Osteoblast (primary cell): ENCODE data around the gene KLF15. TPM values are rescaled to one million over a fixed set of nuclear protein-coding genes. Genes with fewer than 3 reads are reported as not detected.

ENCODE experiments used
- DNase-seq: peaks from one replicate; pipeline ENCODE4 v3.0.0; 2011; ENCODE audit warnings: low spot score, mixed read lengths; ENCODE audit not compliant: insufficient read length; ENCODE audit errors: missing footprints
- H2AFZ ChIP-seq: 2 replicates; pipeline ENCODE4 v1.6.0; 2011; ENCODE audit warnings: mild to moderate bottlenecking, low read length
- H3K27ac ChIP-seq: 2 replicates; pipeline ENCODE4 v1.5.1; 2011; ENCODE audit warnings: mild to moderate bottlenecking, low read depth, low read length, moderate library complexity
- H3K27me3 ChIP-seq: 2 replicates; pipeline ENCODE4 v1.6.0; 2012; ENCODE audit warnings: mild to moderate bottlenecking, control low read depth, inconsistent platforms, low read length, moderate library complexity; ENCODE audit not compliant: insufficient read depth
- H3K36me3 ChIP-seq: 2 replicates; pipeline ENCODE4 v1.5.1; 2011; ENCODE audit warnings: mild to moderate bottlenecking, low read length, control low read depth, moderate library complexity; ENCODE audit not compliant: insufficient read depth
- H3K4me1 ChIP-seq: 2 replicates; pipeline ENCODE4 v1.5.1; 2011; ENCODE audit warnings: mild to moderate bottlenecking, low read length, control low read depth, moderate library complexity; ENCODE audit not compliant: insufficient read depth
- H3K4me2 ChIP-seq: 2 replicates; pipeline ENCODE4 v1.6.0; 2011; ENCODE audit warnings: mild to moderate bottlenecking, low read length; ENCODE audit not compliant: insufficient read depth
- H3K4me3 ChIP-seq: fragments of 200-600 bp; sonication (generic); 3 replicates; pipeline ENCODE4 v1.5.1; 2012; ENCODE audit warnings: mild to moderate bottlenecking, low read length, inconsistent platforms; ENCODE audit not compliant: insufficient read depth
- H3K79me2 ChIP-seq: 2 replicates; pipeline ENCODE4 v1.6.0; 2012; ENCODE audit warnings: mild to moderate bottlenecking, low read length, control low read depth, inconsistent platforms; ENCODE audit not compliant: insufficient read depth
- H3K9me3 ChIP-seq: 2 replicates; pipeline ENCODE4 v1.5.1; 2011; ENCODE audit warnings: low read depth, low read length, control low read depth
- H4K20me1 ChIP-seq: 2 replicates; pipeline ENCODE4 v1.6.0; 2012; ENCODE audit warnings: mild to moderate bottlenecking, low read length, control low read depth; ENCODE audit not compliant: insufficient read depth
- CTCF ChIP-seq: IDR thresholded peaks from 2 replicates; pipeline ENCODE4 v1.5.1; 2011; ENCODE audit warnings: mild to moderate bottlenecking, low read depth, low read length, moderate library complexity; ENCODE audit errors: extremely low read depth
- total RNA-seq: library from RNA; depleted of rRNA; stranded (reverse); fragments of >200 nt; gene quantifications from 2 replicates; pipeline ENCODE4 v1.2.3, GENCODE V29; 2012

The KLF15 gene
- total RNA-seq, 1 donor, result 4.3 TPM

DNA sequence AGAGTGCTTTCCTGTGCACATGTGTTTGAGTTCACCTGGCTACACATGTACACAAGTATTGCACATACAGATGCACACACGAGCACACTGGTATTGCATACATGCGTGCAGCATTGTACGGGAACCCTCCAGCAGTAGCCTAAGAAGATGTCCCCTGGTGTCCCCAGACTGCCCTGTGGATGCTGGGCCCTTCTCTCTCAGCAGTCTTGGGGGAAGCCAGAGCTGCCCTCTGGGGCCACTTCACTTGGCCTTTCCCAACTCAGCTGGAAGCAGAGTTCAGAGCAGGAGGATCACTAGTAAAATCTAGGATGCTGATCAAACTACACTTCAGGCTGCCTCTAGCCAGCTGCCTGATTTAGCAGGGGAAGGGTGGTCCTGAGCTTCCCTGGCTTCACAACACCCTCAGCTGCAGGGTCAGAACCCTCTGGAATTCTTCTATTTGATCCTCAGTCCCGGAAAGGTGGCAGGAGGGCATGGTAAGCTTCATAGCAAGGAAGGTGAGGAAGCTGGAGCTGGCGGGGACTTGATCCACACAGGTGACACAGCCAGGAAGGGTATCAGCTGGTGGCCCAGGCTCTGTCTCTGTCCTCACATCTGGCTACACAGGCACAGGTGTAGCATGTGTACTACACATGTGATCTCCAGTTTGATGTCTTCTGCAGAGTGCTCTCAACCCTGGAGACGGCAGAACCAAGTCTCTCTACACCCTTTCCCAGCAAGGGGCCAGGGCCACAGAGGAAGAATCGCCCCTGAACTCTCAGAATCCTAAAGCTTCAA is 36.5 kb downstream of the KLF15 start:
- no peak for TF ChIP-seq CTCF

GRCh38 chr3:126319701-126320295 is 37.4 kb downstream of the KLF15 start:
- H3K9me3 ChIP-seq, result no peaks in the 10 kb centered on the region
- H3K36me3 ChIP-seq, result no peaks in the 10 kb centered on the region
- no peak overlapping the region for H3K4me3 ChIP-seq
- peaks cover 3% of the 10 kb centered on the region for H3K27me3 ChIP-seq
- TF ChIP-seq CTCF, result no peak
- H3K79me2 ChIP-seq, result no peaks in the 10 kb centered on the region
- no peaks in the 10 kb centered on the region for H3K4me1 ChIP-seq
- H3K27ac ChIP-seq, result no peak overlapping the region
- H4K20me1 ChIP-seq, result no peaks in the 10 kb centered on the region
- no peak overlapping the region for H3K4me2 ChIP-seq
- H2AFZ ChIP-seq, result no peak overlapping the region
- no peak for DNase-seq

More for the DNA sequence above, 36.5 kb downstream of the KLF15 start:
- Histone ChIP-seq H3K79me2 (no peaks in the 10 kb centered on the region), H3K27me3 (peaks cover 3% of the 10 kb centered on the region), H2AFZ (no peak overlapping the region), H4K20me1 (no peaks in the 10 kb centered on the region), H3K9me3 (no peaks in the 10 kb centered on the region), H3K4me1 (no peaks in the 10 kb centered on the region), H3K4me3 (no peak overlapping the region), H3K36me3 (no peaks in the 10 kb centered on the region), H3K4me2 (no peak overlapping the region), H3K27ac (no peak overlapping the region)
- DNase-seq, result peak; percentile 77

GRCh38 chr3:126317029-126317996 is 39.9 kb downstream of the KLF15 start:
- H3K27ac ChIP-seq, result no peak overlapping the region
- no peak for DNase-seq
- TF ChIP-seq CTCF, result no peak
- H3K9me3 ChIP-seq, result no peaks in the 10 kb centered on the region
- no peak overlapping the region for H3K4me2 ChIP-seq
- no peaks in the 10 kb centered on the region for H4K20me1 ChIP-seq
- H3K36me3 ChIP-seq, result no peaks in the 10 kb centered on the region
- no peaks in the 10 kb centered on the region for H3K4me1 ChIP-seq
- H3K4me3 ChIP-seq, result no peak overlapping the region
- no peak overlapping the region for H2AFZ ChIP-seq
- peaks cover 3% of the 10 kb centered on the region for H3K27me3 ChIP-seq
- H3K79me2 ChIP-seq, result no peaks in the 10 kb centered on the region
